Skin of body (tissue), 2 donors: Measurements from ENCODE around the gene C9orf85. TPM values are rescaled to one million over a fixed set of nuclear protein-coding genes. Genes with fewer than 3 reads are reported as not detected.

Experiments
- DNase-seq: peaks from one replicate; lab custom pipeline; 2025; lab: John Stamatoyannopoulos, UW
- total RNA-seq: library from RNA; depleted of rRNA; stranded (reverse); fragments of >200 nt; gene quantifications from one replicate; pipeline ENCODE4 v1.2.3, GENCODE V29; 2014

C9orf85 gene
- total RNA-seq, 1 donor from 2014 or later: 16.1 TPM

- no peak for DNase-seq
These were observed 7.4 kb upstream of the C9orf85 start for GRCh38 chr9:71904076-71904475.

GRCh38 chr9:71908825-71909224 lies 2.6 kb upstream of the C9orf85 start:
- DNase-seq: no peak

GRCh38 chr9:71909887-71910649 lies 1.4 kb upstream of the C9orf85 start:
- DNase-seq: peak; percentile 12

- no peak for DNase-seq
These were observed 784 bp upstream of the C9orf85 start for GRCh38 chr9:71910650-71911060.

- DNase-seq: peak; percentile 51
These were observed 483 bp downstream of the C9orf85 start for GRCh38 chr9:71911908-71912335.

GRCh38 chr9:71915495-71915894 lies 4.1 kb downstream of the C9orf85 start:
- no peak for DNase-seq

GRCh38 chr9:71916834-71917534 lies 5.5 kb downstream of the C9orf85 start:
- no peak for DNase-seq

- no peak for DNase-seq
These were observed 7.0 kb downstream of the C9orf85 start for GRCh38 chr9:71918419-71918818.

GRCh38 chr9:71920456-71921189 lies 9.2 kb downstream of the C9orf85 start:
- no peak for DNase-seq

- no peak for DNase-seq
These were observed 9.9 kb downstream of the C9orf85 start for GRCh38 chr9:71921190-71921814.

GRCh38 chr9:71924576-71924975 lies 13.1 kb downstream of the C9orf85 start:
- DNase-seq: no peak

- no peak for DNase-seq
These were observed 14.4 kb downstream of the C9orf85 start for GRCh38 chr9:71925834-71926233.

GRCh38 chr9:71928376-71928775 lies 16.9 kb downstream of the C9orf85 start:
- no peak for DNase-seq

GRCh38 chr9:71928806-71929205 lies 17.4 kb downstream of the C9orf85 start:
- DNase-seq: no peak

- no peak for DNase-seq
These were observed 17.8 kb downstream of the C9orf85 start for GRCh38 chr9:71929223-71929622.

- no peak for DNase-seq
These were observed 18.5 kb downstream of the C9orf85 start for GRCh38 chr9:71929791-71930440.

- no peak for DNase-seq
These were observed 19.7 kb downstream of the C9orf85 start for GRCh38 chr9:71931166-71931565.

GRCh38 chr9:71936066-71936465 lies 24.6 kb downstream of the C9orf85 start:
- DNase-seq: no peak

GRCh38 chr9:71937070-71937625 lies 25.7 kb downstream of the C9orf85 start:
- DNase-seq: no peak

- DNase-seq: no peak
These were observed 26.5 kb downstream of the C9orf85 start for GRCh38 chr9:71937898-71938297.

GRCh38 chr9:71941060-71941568 lies 29.7 kb downstream of the C9orf85 start:
- no peak for DNase-seq
